Tibial nerve (tissue), 4 donors: ENCODE results near the gene PTPRT. TPM values are rescaled to one million over a fixed set of nuclear protein-coding genes. Genes with fewer than 3 reads are reported as not detected.
"Not testable (repeated sequence)": the region's sequence is repeated elsewhere in the genome, so short reads cannot be mapped to it uniquely, and the experiment has no call there.

ENCODE experiments used
- DNase-seq, 2 donors: peaks; one replicate each; pipeline ENCODE4 v3.0.0-alpha.2; 2019; ENCODE audit warnings: low spot score in 2 of 2
- H3K27ac ChIP-seq, 4 donors: fragments of 200-600 bp; sonication (generic) in 3 of 4; one replicate each; pipeline ENCODE4 v1.5.1; 2017 to 2019; ENCODE audit warnings: mild to moderate bottlenecking in 1 of 4
- H3K27me3 ChIP-seq, 2 donors: fragments of 200-600 bp; sonication (generic) in 1 of 2; one replicate each; pipeline versions ENCODE4 v1.5.1 to v1.6.0; 2017 to 2019
- H3K36me3 ChIP-seq, 3 donors: fragments of 200-600 bp; sonication (generic); one replicate each; pipeline ENCODE4 v1.5.1; 2018 to 2019
- H3K4me1 ChIP-seq, 4 donors: fragments of 200-600 bp; sonication (generic) in 3 of 4; one replicate each; pipeline ENCODE4 v1.5.1; 2017 to 2019
- H3K4me3 ChIP-seq, 4 donors: fragments of 200-600 bp; sonication (generic) in 3 of 4; one replicate each; pipeline ENCODE4 v1.5.1; 2017 to 2019; ENCODE audit warnings: mild to moderate bottlenecking in 1 of 4, moderate library complexity in 1 of 4
- H3K9me3 ChIP-seq, 4 donors: fragments of 200-600 bp; sonication (generic) in 3 of 4; one replicate each; pipeline ENCODE4 v1.5.1; 2017 to 2019
- CTCF ChIP-seq, 5 experiments: fragments of 200-600 bp in 3 of 5; fragments of 450-650 bp in 2 of 5; sonication (generic) in 3 of 5; IDR thresholded peaks; one replicate each; pipeline ENCODE4 v1.5.1; 2016 to 2019; ENCODE audit warnings: antibody characterized with exemption in 5 of 5, mild to moderate bottlenecking in 3 of 5, moderate library complexity in 2 of 5
- EP300 ChIP-seq, 2 donors: sonication (generic); formaldehyde crosslinking; IDR thresholded peaks; one replicate each; pipeline ENCODE4 v1.6.1; 2017; ENCODE audit warnings: antibody characterized with exemption in 2 of 2, mild to moderate bottlenecking in 1 of 2
- POLR2A ChIP-seq, 2 donors: fragments of 450-650 bp; IDR thresholded peaks; one replicate each; pipeline ENCODE4 v1.6.1; 2017; ENCODE audit warnings: antibody characterized with exemption in 2 of 2, mild to moderate bottlenecking in 2 of 2, moderate library complexity in 2 of 2
- WGBS, 2 donors: methylation state at CpG; one replicate each; pipeline ENCODE4 v1.1.5; 2018; 5-methylcytosine and 5-hydroxymethylcytosine counted together
- total RNA-seq, 4 donors: library from RNA; depleted of rRNA; stranded (reverse); fragments of >200 nt; gene quantifications; one replicate each; pipeline ENCODE4 v1.1.0, GENCODE V29; 2016

PTPRT gene
- total RNA-seq, 4 donors from 2014 or later = under 0.01 TPM; not detected in 3

GRCh38 chr20:42920776-42921175, 268.9 kb downstream of the PTPRT start:
- no peaks in the 10 kb centered on the region for H3K27me3 ChIP-seq
- DNase-seq = no peak
- no peaks in the 10 kb centered on the region for H3K4me1 ChIP-seq
- 70 to 71% methylated on average over 2 of the region's 2 CpGs for WGBS, 2 donors
- H3K9me3 ChIP-seq = peaks cover 0 to 11% (median 0%) of the 10 kb centered on the region in 4 donors
- H3K4me3 ChIP-seq = no peak overlapping the region
- no peak for TF ChIP-seq POLR2A (IDR thresholded peaks at IDR 0.05)
- no peak for TF ChIP-seq EP300 (IDR thresholded peaks at IDR 0.05)
- no peak for TF ChIP-seq CTCF (IDR thresholded peaks at IDR 0.05)
- H3K36me3 ChIP-seq = no peaks in the 10 kb centered on the region
- no peak overlapping the region for H3K27ac ChIP-seq

- no peaks in the 10 kb centered on the region for H3K4me1 ChIP-seq
- peaks cover 0 to 11% (median 0%) of the 10 kb centered on the region in 4 donors for H3K9me3 ChIP-seq
- no peaks in the 10 kb centered on the region for H3K36me3 ChIP-seq
- TF ChIP-seq EP300 (IDR thresholded peaks at IDR 0.05) (no peak), CTCF (IDR thresholded peaks at IDR 0.05) (no peak), POLR2A (IDR thresholded peaks at IDR 0.05) (no peak)
- H3K27ac ChIP-seq = no peak overlapping the region
- 78 to 94% methylated on average over 2 of the region's 2 CpGs for WGBS, 2 donors
- H3K27me3 ChIP-seq = no peaks in the 10 kb centered on the region
- H3K4me3 ChIP-seq = no peak overlapping the region
- no peak for DNase-seq
Observed at GRCh38 chr20:42919316-42919715, 270.4 kb downstream of the PTPRT start.

DNA sequence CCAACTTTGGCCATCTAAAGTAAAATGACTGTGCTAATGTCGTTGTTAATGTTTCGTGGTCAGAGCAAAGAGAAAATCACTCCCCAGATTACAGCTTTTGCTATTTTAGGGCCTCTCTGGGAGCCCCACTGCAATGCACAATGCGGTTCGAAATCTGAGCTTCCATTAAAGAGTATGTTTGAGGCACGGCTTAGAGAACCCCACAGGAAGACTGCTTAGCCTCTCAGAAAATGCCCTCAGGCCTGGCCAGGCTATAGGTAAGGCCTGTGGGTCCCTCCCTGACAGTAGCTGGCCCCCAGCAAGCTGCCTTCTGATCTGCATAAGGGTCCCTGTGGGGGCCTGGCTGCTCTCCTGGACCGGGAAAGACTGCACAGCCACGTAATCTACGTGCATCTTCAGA, 274.6 kb downstream of the PTPRT start:
- Histone ChIP-seq H3K9me3 (peaks cover 0 to 11% (median 0%) of the 10 kb centered on the region in 4 donors), H3K27me3 (no peaks in the 10 kb centered on the region), H3K27ac (no peak overlapping the region), H3K36me3 (no peaks in the 10 kb centered on the region), H3K4me1 (no peaks in the 10 kb centered on the region), H3K4me3 (no peak overlapping the region)
- TF ChIP-seq EP300 (IDR thresholded peaks at IDR 0.05) = no peak
- TF ChIP-seq POLR2A (IDR thresholded peaks at IDR 0.05) = no peak
- no peak for TF ChIP-seq CTCF (IDR thresholded peaks at IDR 0.05)
- 54 to 65% methylated on average over 8 of the region's 8 CpGs for WGBS, 2 donors
- DNase-seq = no peak

DNA sequence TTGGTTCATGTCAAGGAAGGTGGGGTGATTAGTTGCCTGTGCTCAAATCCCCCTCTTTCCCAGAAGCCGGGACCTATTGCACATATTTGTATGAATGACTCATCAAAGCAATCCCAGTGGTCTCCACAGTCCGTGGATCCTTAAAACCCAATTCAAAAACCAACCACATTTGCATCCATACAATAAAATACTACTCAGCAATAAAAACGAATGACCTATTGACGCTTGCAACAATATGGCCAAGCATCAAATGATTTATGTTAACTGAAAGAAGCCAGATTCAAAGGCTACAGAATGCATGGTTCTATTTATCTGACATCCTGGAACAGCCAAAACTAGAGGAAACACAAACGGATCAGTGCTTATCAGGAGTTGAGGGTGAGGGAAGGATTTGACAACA, 275.4 kb downstream of the PTPRT start:
- WGBS, 2 donors = 39% methylated on average over 5 of the region's 5 CpGs

DNA sequence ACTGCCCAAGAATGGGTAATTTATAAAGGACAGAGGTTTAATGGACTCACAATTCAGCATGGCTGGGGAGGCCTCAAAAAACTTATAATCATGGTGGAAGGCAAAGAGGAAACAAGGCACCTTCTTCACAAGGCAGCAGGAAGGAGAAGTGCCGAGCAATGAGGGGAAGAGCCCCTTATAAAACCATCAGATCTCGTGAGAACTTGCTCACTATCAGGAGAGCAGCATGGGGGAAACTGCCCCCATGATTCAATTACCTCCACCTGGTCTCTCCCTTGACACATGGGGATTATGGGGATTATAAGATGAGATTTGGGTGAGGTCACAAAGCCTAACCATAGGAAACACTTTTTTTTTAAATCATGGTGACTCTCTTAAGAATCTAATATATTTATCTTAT, 278.9 kb downstream of the PTPRT start:
- not testable (repeated sequence) for H3K4me1 ChIP-seq, H3K4me3 ChIP-seq, H3K9me3 ChIP-seq, H3K27ac ChIP-seq, DNase-seq, H3K36me3 ChIP-seq, H3K27me3 ChIP-seq
- 25 to 36% methylated on average over 2 of the region's 2 CpGs for WGBS, 2 donors

More for the DNA sequence above, 275.4 kb downstream of the PTPRT start:
- H3K27me3 ChIP-seq = no peaks in the 10 kb centered on the region
- peaks cover 0 to 11% (median 0%) of the 10 kb centered on the region in 4 donors for H3K9me3 ChIP-seq
- no peak for TF ChIP-seq EP300 (IDR thresholded peaks at IDR 0.05)
- no peak for TF ChIP-seq POLR2A (IDR thresholded peaks at IDR 0.05)
- TF ChIP-seq CTCF (IDR thresholded peaks at IDR 0.05) = no peak
- H3K4me3 ChIP-seq = no peak overlapping the region
- H3K4me1 ChIP-seq = no peaks in the 10 kb centered on the region
- no peak for DNase-seq
- H3K36me3 ChIP-seq = no peaks in the 10 kb centered on the region
- no peak overlapping the region for H3K27ac ChIP-seq

GRCh38 chr20:42907730-42908129, 282.0 kb downstream of the PTPRT start:
- 94 to 97% methylated on average over 3 of the region's 3 CpGs for WGBS, 2 donors

More at GRCh38 chr20:42907730-42908129, 282.0 kb downstream of the PTPRT start:
- no peak for DNase-seq
- Histone ChIP-seq H3K9me3 (no peaks in the 10 kb centered on the region), H3K4me1 (no peaks in the 10 kb centered on the region), H3K27ac (no peak overlapping the region), H3K36me3 (no peaks in the 10 kb centered on the region), H3K4me3 (no peak overlapping the region), H3K27me3 (no peaks in the 10 kb centered on the region)
- TF ChIP-seq CTCF (IDR thresholded peaks at IDR 0.05) = no peak
- no peak for TF ChIP-seq POLR2A (IDR thresholded peaks at IDR 0.05)
- no peak for TF ChIP-seq EP300 (IDR thresholded peaks at IDR 0.05)
